Stomach (tissue), 9 donors: ENCODE data around the gene IFI6. TPM values are rescaled to one million over a fixed set of nuclear protein-coding genes. Genes with fewer than 3 reads are reported as not detected.

Experiments used
- DNase-seq, 2 donors: peaks; one replicate each; pipeline versions ENCODE4 v3.0.0 to v3.0.0-alpha.2; 2013 to 2019
- H3K27ac ChIP-seq, 5 donors: fragments of 200-600 bp in 4 of 5; sonication (generic) in 4 of 5; one replicate each; pipeline ENCODE4 v1.5.1; 2013 to 2019; ENCODE audit warnings: mild to moderate bottlenecking in 1 of 5, moderate library complexity in 1 of 5
- H3K27me3 ChIP-seq, 3 donors: fragments of 200-600 bp; sonication (generic); one replicate each; pipeline ENCODE4 v1.5.1; 2017 to 2019; ENCODE audit warnings: mixed run types in 1 of 3
- H3K36me3 ChIP-seq, 4 donors: fragments of 200-600 bp; sonication (generic); 1 replicate in 3 of 4; 2 replicates in 1 of 4; pipeline ENCODE4 v1.5.1; 2016 to 2019
- H3K4me1 ChIP-seq, 4 donors: fragments of 200-600 bp; sonication (generic); one replicate each; pipeline ENCODE4 v1.5.1; 2016 to 2019
- H3K4me3 ChIP-seq, 4 donors: fragments of 200-600 bp; sonication (generic) in 3 of 4; one replicate each; pipeline ENCODE4 v1.5.1; 2016 to 2019; ENCODE audit warnings: mild to moderate bottlenecking in 1 of 4
- H3K9me3 ChIP-seq, 4 donors: fragments of 200-600 bp; sonication (generic); one replicate each; pipeline ENCODE4 v1.5.1; 2016 to 2019
- EP300 ChIP-seq: sonication (generic); formaldehyde crosslinking; IDR thresholded peaks from one replicate; pipeline ENCODE4 v1.6.1; 2017; ENCODE audit warnings: antibody characterized with exemption
- POLR2A ChIP-seq, 4 donors: fragments of 450-650 bp; IDR thresholded peaks; one replicate each; pipeline ENCODE4 v1.6.1; 2016; ENCODE audit warnings: antibody characterized with exemption in 4 of 4, control low read depth in 2 of 4, mild to moderate bottlenecking in 1 of 4, moderate library complexity in 1 of 4
- POLR2AphosphoS5 ChIP-seq, 3 donors: sonication (generic); formaldehyde crosslinking; IDR thresholded peaks; one replicate each; pipeline ENCODE4 v1.6.1; 2016; ENCODE audit warnings: antibody characterized with exemption in 3 of 3
- WGBS, 5 donors: extraction: QIAGEN DNeasy Blood & Tissue Kit in 3 of 5; methylation state at CpG; one replicate each; pipeline versions ENCODE4 v1.1.5 to v1.1.7; 2013 to 2018; 5-methylcytosine and 5-hydroxymethylcytosine counted together
- intact Hi-C: fragments of 100-400 bp; cut with DNase I; formaldehyde crosslinking; loops from one replicate; pipeline ENCODE4 v1.15.1; 2023; ENCODE audit warnings: low total_unique reads
- polyA plus RNA-seq, 3 donors: library from polyadenylated mRNA; stranded (reverse); fragments of 200-250 nt; gene quantifications; one replicate each; pipeline ENCODE4 v1.2.3, GENCODE V29; 2013
- total RNA-seq, 5 donors: library from RNA; depleted of rRNA; stranded (reverse); fragments of >200 nt; gene quantifications; one replicate each; pipeline versions ENCODE4 v1.1.0 to v1.2.3, GENCODE V29; 2014 to 2016
- TF ChIP-seq, protein P1 (sequence below), 7 experiments: fragments of 450-650 bp in 4 of 7; fragments of 200-600 bp in 3 of 7; sonication (generic) in 3 of 7; IDR thresholded peaks; one replicate each; pipeline ENCODE4 v1.5.1; 2016 to 2019; ENCODE audit warnings: antibody characterized with exemption in 7 of 7, control low read depth in 2 of 7, mild to moderate bottlenecking in 1 of 7
- donor health status: healthy with polysubstance abuse.
- donor health status: Bipolar disorder and iron deficiency.
- donor health status: healthy.

IFI6 gene
- total and polyA plus RNA-seq, 8 donors = 6.1 to 95.2 (median 40.0) TPM; not detected in 1

DNA sequence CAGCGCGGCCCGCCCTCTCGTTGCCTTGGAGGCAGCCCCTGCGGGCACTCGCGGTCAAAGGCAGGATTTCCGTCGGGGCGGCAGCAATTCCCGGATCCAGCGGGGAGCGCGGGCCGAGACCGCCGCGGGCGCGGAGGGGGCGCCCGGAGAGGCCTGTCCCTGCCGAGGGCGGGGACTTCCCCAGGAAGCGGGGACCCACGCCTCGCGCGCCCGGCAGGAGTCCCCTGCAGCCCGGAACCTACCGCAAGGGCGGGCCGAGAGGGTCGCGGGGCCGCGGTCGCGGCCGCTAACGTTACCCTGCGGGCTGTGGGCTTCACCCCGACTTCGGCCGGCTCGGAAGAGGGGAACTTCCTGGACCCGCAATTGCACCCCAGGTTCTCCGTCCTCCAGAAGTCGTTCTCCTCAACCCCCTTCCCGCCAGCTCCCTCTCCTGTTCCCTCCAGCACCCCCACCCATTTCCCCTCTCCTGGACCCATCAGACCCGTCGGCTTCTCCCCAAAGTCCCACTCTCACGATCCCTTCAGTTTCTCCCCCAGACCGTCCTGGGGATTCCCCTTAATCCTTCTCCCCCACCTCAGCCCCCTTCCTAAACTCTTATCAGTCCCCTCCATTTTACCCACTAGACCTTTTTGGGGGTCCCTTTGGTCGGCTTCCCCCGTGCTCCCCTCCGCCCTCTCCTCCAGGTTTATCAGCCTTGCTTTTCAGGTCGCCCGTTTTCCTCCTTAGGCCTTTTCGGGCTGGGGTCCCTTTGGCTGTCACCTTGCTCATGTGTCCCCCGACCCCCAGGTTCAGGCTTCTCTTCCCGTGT is 37.6 kb downstream of the IFI6 start:
- peak overlapping the region; percentile 49 to 55 (median 52) for H3K4me3 ChIP-seq
- H3K36me3 ChIP-seq = no peaks in the 10 kb centered on the region
- DNase-seq = peak; percentile 49 to 77
- intact Hi-C loops = no loop called here
- peak overlapping the region; percentile 59 to 86 (median 78) for H3K27ac ChIP-seq
- TF ChIP-seq EP300 (no peak), POLR2A (IDR thresholded peaks at IDR 0.05) (no peak), POLR2AphosphoS5 (IDR thresholded peaks at IDR 0.05) (peak in 2 of 3 donors; percentile 5 to 40)
- TF ChIP-seq, protein P1, sequence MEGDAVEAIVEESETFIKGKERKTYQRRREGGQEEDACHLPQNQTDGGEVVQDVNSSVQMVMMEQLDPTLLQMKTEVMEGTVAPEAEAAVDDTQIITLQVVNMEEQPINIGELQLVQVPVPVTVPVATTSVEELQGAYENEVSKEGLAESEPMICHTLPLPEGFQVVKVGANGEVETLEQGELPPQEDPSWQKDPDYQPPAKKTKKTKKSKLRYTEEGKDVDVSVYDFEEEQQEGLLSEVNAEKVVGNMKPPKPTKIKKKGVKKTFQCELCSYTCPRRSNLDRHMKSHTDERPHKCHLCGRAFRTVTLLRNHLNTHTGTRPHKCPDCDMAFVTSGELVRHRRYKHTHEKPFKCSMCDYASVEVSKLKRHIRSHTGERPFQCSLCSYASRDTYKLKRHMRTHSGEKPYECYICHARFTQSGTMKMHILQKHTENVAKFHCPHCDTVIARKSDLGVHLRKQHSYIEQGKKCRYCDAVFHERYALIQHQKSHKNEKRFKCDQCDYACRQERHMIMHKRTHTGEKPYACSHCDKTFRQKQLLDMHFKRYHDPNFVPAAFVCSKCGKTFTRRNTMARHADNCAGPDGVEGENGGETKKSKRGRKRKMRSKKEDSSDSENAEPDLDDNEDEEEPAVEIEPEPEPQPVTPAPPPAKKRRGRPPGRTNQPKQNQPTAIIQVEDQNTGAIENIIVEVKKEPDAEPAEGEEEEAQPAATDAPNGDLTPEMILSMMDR (IDR thresholded peaks at IDR 0.05) = no peak
- peaks cover 15 to 62% (median 32%) of the 10 kb centered on the region in 4 donors for H3K4me1 ChIP-seq
- peaks cover 0 to 31% (median 20%) of the 10 kb centered on the region in 3 donors for H3K27me3 ChIP-seq
- no peaks in the 10 kb centered on the region for H3K9me3 ChIP-seq
- 4 to 8% (median 6%) methylated on average over 32 to 63 of the region's 63 CpGs for WGBS, 5 donors

DNA sequence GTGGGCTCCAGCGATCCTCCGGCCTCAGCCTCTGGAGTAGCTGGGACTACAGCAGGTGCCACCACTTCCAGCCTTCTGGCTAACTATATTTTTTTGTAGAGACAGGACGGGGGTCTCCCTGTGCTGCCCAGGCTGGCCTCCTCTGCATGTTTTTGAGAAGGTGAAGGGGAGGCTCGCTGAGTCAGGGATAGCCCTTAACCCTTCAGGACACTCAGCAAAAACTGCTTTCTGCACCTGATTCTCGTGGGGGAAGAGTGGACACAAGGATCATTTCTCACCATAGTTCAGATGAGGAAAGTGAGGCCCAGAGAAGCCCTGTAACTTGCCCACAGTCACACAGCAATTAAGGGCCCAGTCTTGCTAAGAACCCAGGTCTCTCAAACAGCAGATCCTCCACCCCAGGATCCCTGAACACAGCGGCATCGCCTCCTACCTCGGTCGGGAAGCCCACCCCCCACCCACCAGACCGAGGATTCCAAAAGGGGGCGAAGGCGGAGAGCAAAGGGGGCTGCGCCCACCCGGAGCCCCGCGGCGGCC is 38.3 kb downstream of the IFI6 start:
- intact Hi-C loops = no loop called here
- Histone ChIP-seq H3K9me3 (no peaks in the 10 kb centered on the region), H3K27ac (peak overlapping the region; percentile 59 to 86 (median 78)), H3K27me3 (peaks cover 0 to 31% (median 20%) of the 10 kb centered on the region in 3 donors), H3K36me3 (no peaks in the 10 kb centered on the region), H3K4me1 (peaks cover 17 to 69% (median 32%) of the 10 kb centered on the region in 4 donors), H3K4me3 (peak overlapping the region; percentile 49 to 55 (median 52))
- DNase-seq = no peak
- WGBS, 5 donors = 22 to 46% (median 30%) methylated on average over 10 to 17 of the region's 17 CpGs
- no peak for TF ChIP-seq POLR2AphosphoS5 (IDR thresholded peaks at IDR 0.05)
- no peak for TF ChIP-seq POLR2A (IDR thresholded peaks at IDR 0.05)
- TF ChIP-seq EP300 = no peak
- TF ChIP-seq, protein P1 (IDR thresholded peaks at IDR 0.05) = no peak

DNA sequence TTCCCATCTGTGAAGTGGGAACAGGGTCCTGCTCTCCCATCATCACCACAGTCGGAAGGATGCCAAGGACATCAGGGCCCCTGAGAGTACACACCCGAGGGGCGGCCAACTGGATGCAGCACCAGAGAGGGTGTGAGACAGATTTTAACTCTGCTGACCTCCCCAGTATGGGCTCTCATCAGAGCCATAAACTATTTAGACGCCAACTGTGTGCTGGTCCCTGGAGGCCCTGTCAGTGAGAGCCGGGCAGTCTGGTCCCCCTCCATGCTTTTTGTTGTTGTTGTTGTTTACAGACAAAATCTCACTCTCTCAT is 38.7 kb downstream of the IFI6 start:
- H3K4me1 ChIP-seq = peaks cover 20 to 73% (median 32%) of the 10 kb centered on the region in 4 donors
- intact Hi-C loops = no loop called here
- H3K27me3 ChIP-seq = peaks cover 0 to 31% (median 20%) of the 10 kb centered on the region in 3 donors
- peak overlapping the region in 3 of 4 donors; percentile 50 to 55 (median 54) for H3K4me3 ChIP-seq
- no peak for TF ChIP-seq EP300
- TF ChIP-seq POLR2AphosphoS5 (IDR thresholded peaks at IDR 0.05) = no peak
- TF ChIP-seq, protein P1 (IDR thresholded peaks at IDR 0.05) = no peak
- no peak for TF ChIP-seq POLR2A (IDR thresholded peaks at IDR 0.05)
- peak overlapping the region in 4 of 5 donors; percentile 68 to 86 (median 81) for H3K27ac ChIP-seq
- DNase-seq = no peak
- H3K9me3 ChIP-seq = no peaks in the 10 kb centered on the region
- WGBS, 5 donors = 73 to 95% (median 85%) methylated on average over 5 of the region's 5 CpGs
- H3K36me3 ChIP-seq = no peaks in the 10 kb centered on the region

DNA sequence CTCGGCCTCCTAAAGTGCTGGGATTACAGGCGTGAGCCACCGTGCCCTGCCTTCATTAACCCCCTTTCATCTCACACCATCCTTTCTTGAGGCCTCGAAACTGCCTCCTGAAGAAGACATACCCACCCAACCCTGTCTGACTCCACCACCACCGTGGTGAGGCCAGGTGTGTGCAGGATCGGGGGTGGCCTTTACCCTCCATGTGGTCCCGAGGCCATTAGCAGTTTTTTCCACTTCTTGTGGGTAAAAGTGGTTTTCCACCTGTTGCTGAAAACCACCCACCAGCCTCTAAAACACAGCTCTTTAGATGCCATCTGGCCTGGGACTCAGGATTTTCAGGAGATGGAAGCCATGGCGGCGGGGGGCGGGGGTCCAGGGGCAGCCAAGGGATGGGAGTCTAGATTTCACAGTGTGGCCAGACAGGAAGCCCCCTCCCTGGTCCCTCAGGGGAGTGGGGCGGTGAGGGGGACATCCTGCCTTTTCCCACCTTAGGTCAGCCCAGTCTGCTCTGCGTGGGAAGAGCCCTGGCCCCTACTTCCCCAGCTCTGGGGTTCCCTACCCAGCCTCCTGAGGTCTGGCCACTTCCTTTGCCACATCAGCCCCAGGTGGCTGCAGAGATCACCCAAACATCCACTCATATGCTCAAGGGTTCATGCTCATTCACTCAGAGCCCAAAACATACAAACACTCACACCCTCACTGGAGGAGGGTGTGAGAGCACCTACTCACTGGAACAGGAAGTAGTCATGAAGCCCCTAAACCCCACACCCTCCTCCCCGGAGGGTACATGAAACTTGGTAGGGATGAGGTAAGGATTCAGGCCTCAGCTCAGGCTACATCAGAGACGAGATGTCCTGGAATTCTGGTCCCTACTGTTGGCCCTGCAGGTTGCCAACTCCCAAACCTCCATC is 39.4 kb downstream of the IFI6 start:
- no peak for DNase-seq
- H3K4me3 ChIP-seq = peak overlapping the region in 2 of 4 donors; percentile 50 to 54
- no peaks in the 10 kb centered on the region for H3K9me3 ChIP-seq
- intact Hi-C loops = no loop called here
- TF ChIP-seq POLR2AphosphoS5 (IDR thresholded peaks at IDR 0.05) (peak in 1 of 3 donors; percentile 9), EP300 (no peak), POLR2A (IDR thresholded peaks at IDR 0.05) (no peak)
- TF ChIP-seq, protein P1 (IDR thresholded peaks at IDR 0.05) = no peak
- H3K4me1 ChIP-seq = peaks cover 20 to 80% (median 32%) of the 10 kb centered on the region in 4 donors
- H3K36me3 ChIP-seq = no peaks in the 10 kb centered on the region
- H3K27ac ChIP-seq = peak overlapping the region in 4 of 5 donors; percentile 68 to 86 (median 81)
- H3K27me3 ChIP-seq = peaks cover 0 to 31% (median 20%) of the 10 kb centered on the region in 3 donors
- WGBS, 5 donors = 61 to 72% (median 67%) methylated on average over 12 to 14 of the region's 14 CpGs
